GM18909 (cell line): ENCODE results near the gene SPSB1.
"Not testable (repeated sequence)": the region's sequence is repeated elsewhere in the genome, so short reads cannot be mapped to it uniquely, and the experiment has no call there.

Source experiments
- ATAC-seq: cut with Tn5 transposase; IDR thresholded peaks from one replicate; pipeline ENCODE4 v1.9.1; 2021; ENCODE audit warnings: mild to moderate bottlenecking; ENCODE audit not compliant: unreplicated experiment, poor library complexity

The SPSB1 gene

DNA sequence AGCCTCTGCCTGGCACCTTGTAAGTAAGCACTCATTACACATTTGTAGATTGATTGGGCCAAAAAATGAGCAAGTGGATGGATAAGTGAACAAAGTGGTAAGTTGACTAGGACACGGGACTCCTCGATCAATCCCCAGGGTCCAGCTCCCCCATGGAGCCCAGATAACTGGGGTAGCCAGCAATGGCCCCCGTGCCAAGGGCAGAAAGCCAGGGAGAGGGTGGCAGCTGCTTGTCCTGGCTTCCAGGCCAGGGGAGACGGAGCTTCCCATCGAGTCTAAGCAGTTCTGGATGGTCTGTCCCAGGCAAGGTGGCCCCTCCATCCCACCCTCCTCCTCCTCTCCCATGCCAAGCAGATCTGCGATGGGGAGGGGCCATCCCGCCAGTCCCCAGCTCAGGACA lies 91.4 kb downstream of the SPSB1 start:
- no peak for ATAC-seq

DNA sequence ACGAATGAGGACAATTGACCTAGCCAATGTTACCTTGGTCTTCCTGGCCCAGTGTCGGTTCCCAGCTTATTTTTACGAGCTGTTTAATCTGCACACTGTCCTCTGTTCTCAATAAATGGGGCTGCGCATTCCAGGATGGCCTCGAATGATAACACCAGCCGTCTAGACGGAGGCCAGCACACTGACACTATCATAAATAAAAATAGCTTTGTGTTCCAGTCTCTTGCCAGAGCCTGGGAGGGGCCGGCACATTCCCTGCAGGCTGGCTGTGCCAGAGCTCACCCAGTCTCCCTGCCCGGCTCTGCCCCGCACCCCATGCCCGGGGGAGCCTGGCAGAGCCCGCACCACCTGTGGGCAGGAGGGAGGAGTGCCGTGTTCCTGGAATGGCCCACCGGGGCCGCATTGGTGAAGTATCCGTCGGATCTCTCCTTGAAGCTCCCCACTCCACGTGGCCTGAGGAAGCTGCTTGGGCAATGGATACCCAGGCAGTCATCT lies 92.1 kb downstream of the SPSB1 start:
- ATAC-seq: no peak

DNA sequence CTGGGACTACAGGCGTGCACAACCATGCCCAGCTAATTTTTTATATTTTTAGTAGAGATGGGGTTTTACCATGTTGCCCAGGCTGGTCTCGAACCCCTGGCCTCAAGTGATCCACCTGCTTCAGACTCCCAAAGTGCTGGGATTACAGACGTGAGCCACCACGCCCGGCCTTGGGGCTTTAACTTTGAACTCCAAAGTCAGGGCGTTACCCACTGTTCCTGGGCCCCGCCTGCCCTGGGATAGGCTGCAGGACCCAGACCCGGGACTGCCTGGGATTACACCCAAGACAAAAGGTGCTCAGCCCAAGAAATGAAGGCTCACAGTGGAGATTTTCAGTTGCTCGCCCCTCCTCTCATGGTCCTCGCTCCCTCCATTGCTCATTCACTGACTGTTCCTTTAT lies 92.7 kb downstream of the SPSB1 start:
- ATAC-seq: not testable (repeated sequence)

DNA sequence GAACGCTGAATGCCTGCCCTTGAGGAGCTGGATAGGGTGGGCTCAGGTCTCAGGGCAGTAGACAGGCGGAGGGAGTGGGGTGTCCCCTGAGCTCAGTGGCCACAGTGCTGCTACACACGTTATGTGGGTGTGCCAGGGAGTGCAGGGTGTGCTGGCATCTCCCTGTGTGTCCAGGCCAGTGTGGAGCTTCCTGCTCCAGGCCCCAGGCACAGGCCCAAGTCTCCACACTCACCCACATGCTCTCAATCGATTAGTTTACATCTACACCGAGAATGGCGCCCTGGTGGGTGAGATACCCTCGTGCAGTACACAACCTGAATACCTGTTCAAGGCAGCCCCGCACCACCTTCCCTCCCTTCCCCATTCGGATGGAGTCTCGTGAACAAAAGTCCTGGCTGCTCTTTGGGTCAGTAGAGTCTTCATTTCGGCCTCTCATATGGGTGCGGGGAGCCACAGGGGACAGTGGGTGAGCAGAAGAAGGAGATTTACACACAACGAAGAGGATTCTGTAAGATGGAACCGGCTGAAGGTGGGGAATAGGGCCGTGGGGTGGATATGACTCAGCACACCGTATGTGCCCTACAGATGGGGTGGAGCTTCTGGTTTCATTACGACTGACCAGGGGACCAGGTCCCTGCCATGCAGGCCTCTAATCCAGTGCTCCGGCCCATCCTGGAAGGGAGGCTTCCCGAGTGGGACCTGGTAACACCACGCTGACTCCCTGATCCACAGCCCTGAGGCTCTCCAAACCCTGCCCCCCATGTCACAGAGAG lies 93.3 kb downstream of the SPSB1 start:
- ATAC-seq: no peak

DNA sequence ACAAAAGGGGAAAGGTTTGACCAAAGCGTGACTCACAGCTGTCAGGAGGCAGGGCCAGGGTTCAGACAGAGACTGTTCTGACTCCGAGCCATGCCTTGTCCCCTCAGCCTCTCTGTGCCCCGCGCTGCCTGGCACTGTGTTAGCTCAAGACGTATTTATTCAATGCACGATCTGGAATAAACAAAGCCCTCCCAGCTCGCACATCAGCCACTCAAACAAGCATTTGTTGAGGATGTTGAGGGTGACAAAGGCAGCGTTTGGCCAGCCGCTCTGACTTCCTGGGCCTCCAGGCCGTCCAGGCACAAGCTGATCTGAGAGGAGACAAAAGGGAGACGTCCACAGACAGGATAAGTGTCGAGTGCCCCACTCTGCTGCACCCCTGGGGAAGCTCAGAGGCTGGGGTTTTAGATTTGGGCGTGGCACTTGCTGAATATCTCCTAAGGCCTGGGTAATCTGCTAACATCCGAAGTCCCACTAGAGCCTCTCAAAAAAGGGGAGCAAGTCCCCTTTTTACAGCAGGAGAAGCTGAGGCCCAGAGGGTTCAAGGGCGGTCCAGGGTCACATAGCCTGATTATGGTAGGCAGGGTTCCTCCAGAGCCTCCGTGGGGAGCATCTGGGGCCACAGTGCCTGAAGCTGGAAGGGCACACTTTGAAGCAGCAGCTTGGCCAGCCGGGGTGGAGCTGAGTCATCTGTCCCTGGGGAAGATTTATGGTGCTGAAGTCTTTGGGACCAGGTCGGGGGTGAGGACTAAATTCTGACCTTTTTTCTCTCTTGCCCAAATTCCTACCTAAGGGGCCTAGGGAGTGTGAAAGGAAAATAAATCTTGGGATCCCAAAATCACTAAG lies 95.9 kb downstream of the SPSB1 start:
- no peak for ATAC-seq

DNA sequence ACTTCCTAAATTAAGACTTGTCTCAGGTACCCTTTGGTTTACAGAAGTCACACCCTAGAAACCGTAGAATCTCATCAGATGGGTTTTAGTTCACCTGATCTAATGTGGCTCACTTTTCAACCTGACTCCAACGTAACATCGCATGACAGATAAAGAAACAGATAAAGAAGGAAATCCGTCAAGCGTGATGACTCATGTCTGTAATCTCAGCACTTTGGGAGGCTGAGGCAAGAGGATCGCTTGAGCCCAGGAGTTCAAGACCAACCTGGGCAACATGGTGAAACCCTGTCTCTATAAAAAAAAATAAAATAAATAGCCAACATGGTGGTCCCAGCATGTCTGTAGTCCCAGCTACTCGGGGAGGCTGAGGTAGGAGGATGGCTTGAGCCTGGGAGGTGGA lies 97.3 kb downstream of the SPSB1 start:
- no peak for ATAC-seq

DNA sequence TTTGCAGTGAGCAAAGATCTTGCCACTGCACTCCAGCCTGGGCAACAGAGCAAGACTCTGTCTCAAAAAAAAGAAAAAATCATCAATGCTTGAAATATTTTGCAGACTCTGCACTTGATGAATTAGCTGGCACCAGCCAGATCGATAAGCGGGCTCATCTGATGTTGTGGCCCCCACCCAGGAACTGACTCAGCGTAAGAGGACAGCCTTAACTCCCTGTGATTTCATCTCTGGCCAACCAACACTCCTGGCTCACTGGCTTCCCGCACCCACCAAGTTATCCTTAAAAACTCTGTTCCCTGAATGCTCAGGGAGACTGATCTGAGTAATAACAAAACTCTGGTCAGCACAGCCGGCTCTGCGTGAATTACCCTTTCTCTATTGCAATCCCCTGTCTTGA lies 98.9 kb downstream of the SPSB1 start:
- no peak for ATAC-seq

DNA sequence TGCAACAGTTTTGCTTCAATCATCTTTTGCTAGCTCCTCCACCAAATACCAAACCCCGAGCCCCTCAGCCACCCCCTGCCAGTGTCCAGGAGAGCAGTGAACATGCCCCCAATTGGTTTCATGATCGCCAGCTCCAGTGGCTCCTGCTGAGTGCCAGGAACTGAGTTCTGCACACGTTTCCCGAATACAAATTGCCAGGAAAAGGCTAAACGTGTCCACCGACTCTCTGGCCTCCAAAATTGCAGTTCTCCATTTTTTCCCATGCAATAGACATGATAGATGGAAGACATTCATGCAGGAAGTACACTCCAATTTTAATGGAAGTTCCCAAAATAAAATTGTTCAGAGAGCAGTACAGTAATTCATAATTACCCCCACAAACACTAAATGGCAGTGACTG lies 101.3 kb downstream of the SPSB1 start:
- ATAC-seq: no peak

DNA sequence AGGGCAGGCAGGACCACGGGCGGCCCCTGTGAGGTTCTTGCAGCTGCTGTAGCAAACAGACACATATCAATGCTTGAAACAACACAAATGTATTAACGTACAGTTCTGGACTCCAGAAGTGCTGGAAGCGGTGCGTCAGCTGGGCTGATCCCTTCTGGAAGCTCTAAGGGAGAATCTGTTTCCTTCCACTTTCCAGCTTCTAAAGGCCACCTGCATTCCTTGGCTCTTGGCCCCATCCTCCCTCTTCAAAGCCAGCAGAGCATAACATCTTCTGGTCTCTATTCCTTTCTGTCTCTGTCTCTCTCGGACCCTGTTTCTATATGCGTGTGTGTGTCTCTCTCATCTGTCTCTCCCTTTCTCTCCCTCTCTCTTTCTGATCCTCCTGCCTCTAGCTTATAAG lies 102.3 kb downstream of the SPSB1 start:
- ATAC-seq: no peak

DNA sequence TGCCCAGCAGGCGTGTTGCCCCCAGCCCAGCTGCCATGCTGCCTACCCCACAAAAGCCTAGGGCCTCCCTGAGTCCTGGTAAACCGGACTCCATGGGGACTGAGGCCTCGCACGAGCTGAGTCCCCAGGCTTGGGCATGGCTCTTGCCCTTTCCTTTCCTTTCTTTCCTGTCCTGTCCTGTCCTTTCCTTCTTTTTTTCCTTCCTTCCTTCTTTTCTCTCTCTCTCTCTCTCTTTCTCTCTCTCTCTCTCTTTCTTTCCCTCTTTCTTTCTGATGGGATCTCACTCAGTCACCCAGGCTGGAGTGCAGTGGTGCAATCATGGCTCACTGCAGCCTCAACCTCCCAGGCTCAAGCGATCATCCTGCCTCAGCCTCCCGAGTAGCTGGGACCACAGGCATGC lies 104.4 kb downstream of the SPSB1 start:
- no peak for ATAC-seq

DNA sequence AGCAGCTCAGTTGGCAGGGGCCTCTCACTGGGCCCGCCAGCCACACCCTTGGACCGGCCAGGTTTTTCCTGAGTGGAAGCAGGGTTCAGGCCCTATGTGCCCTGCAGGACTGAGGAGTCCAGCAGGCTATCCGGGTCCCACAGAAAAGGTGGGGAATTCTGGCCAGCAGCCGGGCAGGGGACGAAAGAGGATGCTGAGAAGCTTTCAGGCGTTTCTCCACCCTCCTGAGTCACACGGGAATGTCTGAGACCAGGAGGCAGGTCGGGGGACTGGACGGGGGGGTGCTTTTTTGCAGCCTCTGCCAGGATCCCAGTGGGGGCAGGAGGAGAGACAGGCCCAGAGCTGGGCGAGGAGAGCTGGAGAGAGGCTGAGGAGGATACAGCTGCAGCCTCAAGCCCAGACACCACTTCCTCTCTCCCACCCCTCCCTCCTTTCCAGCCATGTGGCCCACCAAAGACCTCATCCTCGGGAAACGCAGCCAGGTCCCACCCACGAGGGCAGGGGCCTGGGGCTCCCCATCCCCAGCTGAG lies 105.4 kb downstream of the SPSB1 start:
- ATAC-seq: no peak

DNA sequence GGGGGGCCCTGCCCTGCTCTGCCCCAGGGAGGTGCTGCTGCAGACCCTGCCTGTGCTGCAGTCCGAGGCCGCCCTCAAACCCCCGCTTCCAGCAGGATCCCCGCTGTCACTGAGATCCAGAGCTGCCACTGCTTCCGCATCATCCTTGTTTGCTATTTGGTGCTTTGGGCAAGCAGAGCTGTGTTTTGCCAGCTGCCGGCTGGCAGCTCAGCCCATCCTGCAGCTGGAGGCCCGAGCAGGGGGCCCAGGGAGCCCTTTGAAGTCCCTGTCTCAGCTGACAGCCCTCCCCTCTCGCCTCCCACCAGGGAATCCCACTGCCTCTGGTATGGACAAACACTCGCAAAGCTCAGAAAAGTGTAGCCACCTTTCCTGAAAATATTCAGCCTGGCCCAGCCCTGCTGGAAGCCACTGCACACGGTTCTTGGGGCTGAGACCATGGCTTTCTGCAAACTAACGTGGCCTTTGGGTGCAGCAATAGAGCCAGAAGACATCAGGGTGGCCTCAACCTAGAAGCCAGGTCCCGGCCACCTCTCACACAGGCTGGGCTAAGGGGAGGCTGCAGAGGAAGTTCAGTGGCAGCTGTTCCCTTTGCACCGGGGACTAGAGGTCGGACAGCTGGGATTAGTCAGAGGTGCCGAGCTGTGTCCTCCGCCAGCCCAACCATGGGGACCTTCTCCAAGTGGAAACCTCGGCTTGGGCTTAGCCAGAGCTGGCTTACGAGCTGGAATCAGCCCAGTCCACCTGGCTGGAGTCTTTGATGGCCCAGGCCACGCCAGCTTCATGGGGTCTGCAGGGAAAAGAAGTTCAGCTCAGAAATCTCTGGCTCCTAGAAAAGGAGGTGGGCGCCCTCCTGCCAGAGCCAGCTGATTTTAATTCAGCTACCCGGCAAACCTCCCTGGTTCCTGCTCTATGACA lies 107.1 kb downstream of the SPSB1 start:
- no peak for ATAC-seq

DNA sequence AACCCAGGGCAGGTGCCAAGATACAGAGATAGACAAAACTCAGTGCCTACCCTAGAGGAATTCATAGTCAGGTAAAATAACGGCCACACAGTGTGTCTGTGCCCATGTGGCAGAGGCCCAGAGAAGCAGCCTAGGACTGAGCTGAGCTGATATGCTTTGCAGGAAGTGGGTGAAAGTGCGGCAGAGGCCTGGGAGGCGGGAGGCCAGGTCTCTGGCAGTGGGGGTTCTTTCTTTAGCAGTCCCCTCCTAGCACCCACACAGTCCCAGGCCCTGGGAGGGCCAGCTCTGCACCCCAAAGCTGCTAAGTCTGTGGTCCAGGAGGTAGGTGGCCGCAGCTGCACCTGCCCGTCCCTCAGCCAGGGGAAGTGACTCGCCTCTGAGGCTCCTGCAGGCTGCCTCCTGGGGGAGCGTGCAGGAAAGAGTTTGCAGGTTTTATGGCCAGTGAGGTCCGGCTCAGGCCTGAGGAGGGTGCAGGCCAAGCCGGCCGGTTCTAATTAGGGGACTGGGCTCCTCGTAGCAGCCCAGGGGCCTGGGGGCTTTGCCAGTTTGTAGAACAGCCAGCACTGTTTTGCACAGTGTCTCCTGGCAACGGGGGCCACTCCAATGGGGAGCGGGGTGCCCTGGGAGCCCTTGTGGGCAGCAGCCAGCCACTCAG lies 107.9 kb downstream of the SPSB1 start:
- ATAC-seq: no peak

DNA sequence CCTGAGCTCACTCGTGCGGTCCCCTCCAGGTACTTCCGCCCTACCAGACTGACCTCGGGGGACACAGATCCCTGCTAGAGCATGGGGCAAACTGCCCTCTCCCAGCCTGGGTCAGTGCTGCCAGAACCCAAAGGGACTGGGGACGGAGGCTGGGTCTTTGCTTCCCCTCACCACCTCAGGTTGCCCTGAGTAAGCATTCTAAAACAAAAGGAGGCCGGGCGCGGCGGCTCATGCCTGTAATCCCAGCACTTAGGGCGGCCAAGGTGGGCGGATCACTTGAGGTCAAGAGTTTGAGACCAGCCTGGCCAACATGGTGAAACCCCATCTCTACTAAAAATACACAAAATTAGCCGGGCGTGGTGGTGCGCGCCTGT lies 108.4 kb downstream of the SPSB1 start:
- ATAC-seq: no peak

DNA sequence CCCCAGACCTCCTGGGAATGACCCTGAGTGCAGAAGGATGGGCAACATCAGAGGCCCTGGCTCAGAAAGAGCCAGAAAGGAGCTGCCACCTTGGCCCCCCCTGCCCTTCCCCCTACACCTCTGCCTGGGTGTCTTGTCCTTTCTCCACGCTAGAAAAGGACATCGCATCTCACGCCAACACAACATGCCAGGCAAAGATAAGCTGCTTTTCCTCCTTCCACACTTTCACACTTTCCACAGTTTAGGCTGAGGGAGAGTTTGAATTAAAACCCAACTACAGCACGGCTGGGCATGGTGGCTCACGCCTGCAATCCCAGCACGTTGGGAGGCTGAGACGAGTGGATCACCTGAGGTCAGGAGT lies 109.5 kb downstream of the SPSB1 start:
- ATAC-seq: no peak

DNA sequence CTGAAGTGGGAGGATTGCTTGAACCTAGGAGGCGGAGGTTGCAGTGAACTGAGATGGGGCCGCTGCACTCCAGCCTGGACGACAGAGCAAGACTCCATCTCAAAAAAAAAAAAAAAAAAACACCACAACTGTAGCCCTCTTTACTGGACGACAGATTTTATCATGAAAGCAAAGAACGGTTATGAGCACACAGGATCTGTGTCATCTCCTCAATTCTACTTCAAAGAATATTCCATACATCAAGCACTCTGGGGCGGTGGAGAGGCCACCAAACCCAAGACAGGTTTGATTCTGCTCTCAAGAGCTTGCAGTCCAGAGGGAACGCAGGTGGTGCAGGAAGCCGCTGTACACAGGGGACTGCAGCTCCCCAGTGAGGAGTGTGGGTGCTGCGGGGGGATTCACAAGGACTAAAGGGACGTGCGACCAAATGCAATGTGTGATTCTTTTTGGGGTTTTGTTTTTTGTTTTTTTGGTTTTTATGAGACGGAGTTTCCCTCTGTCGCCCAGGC lies 110.1 kb downstream of the SPSB1 start:
- no peak for ATAC-seq

DNA sequence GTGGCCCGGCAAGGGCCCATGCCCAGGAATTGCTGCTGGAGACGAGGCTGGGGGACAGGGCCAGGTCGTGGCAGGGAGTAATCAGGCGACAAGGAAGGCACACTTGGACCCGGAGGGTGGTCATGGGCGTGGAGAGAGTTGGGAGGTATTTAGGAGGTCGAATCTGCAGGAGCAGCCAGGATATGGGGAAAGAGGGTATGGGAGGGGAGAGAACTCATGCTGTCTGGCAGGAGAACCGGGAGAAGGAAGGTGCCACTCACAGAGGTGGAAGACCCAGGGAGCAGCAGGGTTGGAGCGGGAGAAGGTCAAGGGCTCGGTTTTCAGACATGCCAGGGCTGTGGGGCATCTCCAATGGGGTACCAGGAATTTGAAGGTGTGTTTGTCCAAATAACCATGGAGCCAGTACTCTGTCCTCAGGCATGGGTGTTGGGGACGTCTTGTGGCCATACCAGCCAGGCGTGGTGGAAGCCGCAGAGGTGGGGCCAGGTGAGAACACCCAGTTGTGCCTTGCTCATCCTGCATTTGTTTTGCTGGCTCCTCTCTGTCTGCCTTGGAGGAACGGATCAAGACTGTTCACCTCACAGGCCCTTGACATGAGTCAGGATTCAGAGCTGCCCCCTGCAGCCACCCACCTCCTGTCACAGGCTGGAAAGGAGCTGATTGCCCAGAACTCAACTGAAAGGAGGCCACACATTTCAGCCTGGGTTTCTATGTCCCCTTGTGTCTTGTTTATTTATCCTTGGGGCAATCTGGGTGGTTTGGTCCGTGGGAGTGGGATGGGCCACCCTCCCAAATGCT lies 111.6 kb downstream of the SPSB1 start:
- ATAC-seq: no peak

DNA sequence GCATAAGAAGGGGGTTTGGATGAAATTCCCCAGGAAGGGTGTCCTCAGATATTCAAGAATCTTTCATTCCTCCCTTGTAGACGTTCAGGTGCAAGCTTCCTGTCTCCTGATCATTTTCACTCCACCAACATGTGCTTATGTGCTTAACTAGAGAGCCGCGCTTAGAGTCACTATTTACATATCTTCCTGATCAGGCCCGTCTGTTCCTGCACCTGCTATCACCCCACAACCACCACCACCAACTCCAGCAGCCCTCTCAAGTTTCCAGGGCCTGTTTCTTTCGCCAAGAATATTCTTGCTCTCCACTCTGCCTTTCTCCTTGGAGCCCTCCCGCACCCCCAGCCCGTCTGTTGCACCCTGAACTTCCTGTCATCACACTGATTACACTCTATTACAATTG lies 113.4 kb downstream of the SPSB1 start:
- no peak for ATAC-seq

DNA sequence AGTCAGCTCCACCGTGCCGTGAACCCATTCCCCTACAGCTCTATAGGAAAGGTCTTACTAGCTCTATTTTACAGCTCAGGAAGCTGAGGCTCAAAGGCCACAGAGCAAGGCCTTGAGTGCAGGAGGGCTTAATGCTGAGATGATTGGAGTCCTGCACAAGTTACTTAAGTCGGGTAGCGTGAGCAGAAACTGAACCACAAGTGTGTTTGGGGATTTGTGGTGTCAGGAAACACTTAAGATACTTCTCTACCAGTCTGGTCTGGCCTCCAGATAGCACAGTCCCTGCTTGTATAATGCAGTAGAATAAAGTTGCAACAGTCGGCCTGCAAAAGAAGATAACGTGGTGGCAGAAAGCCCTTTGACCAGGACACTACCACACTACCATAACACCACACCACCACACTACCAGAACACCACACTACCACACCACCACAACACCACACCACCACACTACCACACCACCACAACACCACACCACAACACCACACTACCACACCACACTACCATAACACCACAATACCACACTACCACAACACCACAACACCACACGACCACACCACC lies 118.1 kb downstream of the SPSB1 start:
- no peak for ATAC-seq
